HG02885 (cell line): Measurements from ENCODE around the gene NNAT.

Experiments
- ATAC-seq: cut with Tn5 transposase; IDR thresholded peaks from one replicate; pipeline ENCODE4 v1.9.1; 2021; ENCODE audit warnings: mild to moderate bottlenecking; ENCODE audit not compliant: unreplicated experiment, poor library complexity

NNAT gene

DNA sequence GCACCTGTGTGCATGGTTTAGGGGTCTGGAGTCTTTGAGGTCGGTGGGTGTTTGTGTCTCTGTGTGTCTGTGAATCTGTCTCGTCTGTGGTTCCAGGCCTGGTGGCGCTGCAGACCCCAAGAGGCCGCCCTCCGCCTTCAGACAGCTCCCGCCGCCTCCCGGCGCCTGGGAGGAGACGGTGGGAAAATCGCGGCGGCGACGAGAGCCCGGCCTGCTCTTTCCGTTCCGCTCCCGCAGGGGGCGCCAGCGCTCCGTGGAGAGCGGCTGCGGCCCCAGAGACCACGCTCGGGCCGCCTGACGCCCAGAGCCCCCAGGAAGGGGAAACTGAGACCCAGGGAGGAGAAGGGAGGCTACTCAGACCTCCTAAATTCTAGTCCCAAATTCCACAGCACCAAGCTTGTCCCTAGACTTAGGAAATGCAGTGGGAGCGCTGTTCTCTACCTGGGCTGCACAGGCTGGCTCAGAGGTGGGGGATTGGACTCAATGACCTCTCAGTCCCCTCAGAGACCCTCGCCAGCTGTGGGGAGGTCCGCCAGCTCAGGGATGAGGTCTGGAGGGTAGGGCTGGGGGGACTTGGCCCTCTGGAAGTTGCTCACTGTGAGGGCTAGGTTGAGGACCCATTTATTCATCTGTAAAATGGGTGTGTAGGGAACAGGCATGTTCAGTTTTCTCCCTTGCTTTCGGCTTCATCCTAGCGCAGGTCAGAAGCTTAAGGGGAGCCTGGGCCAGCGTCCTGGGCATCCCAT lies 43.5 kb downstream of the NNAT start:
- no peak for ATAC-seq

DNA sequence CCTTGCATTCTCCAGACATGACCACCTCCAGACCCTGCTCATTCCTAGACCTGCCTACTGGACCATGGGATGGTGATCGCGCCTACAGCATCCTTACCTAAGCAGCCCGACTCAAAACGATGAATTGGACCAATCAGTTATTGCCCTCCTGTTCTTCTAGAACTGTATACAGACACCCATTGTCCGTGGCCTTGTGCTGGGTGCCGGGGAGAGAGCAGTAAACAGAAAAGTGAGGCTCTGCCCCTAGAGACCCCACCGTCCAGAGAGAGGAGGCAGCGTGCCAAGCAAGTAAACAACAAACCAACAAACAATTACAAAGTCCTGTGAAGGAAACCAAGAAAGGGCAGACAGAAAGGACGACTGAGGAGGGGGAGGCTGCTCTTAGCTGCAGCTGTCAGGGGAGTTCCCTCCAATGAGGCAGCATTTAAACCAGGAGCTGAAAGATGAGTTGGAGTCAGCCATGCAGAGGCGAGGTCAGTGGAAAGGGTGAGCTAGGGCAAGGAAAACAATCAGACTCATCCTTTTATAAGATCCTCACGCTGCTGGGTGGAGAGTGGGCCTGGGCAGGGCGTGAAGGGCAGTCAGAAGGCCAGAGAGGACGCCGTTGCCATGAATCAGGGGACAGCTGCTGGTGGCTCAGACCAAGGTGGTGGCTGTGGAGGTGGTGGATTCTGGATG lies 44.2 kb downstream of the NNAT start:
- ATAC-seq = no peak

DNA sequence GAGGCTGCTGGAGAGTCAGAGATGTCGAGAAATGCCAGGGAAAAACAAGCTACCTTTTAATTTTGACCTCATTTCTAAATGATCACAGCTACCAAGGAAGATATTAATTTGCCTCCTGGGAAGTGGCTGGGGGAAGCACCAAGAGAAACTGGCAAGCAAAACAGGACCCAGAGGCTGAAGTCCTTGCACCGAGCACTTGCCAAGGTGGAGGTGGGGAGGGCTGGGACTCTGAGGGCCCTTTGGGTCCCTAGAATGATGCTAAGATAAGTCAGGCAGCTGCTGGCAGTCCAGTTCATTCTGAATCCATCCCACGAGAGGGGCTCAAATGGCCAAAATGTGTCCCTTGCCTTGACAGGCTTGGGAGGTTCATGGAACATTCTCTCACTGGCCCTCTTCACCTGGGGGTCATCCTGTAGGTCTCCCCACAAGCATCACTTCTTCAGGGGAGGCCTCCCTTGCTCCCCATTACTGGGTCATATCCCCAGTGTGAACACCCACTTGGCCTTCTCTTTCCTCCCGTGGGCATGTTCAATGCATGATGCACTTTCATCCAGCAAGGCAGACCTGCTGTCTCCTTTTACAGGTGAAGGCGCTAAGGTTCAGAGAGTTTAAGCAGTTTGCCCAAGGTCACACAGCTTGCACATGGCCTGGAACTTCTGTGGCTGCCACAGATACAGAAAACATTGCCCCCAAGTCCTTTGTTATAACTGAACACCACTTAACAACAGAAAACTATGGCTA lies 45.7 kb downstream of the NNAT start:
- no peak for ATAC-seq

DNA sequence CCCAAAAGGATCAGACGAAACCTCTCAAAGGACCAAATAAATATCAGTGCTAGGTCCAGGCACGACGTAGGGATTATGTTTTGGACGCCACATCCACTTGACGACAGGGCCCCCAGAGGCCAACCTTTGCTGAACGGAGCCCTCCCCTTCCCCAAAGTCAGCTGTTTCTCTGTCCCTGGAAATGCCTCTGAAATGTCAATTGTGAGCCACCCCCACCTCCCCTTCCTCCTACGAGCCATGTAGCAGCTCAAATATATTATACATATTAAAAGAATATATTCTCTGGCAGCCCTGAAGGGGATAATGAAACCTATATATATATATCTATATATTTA lies 46.2 kb downstream of the NNAT start:
- ATAC-seq = no peak

- ATAC-seq = no peak
These were observed 46.9 kb downstream of the NNAT start for GRCh38 chr20:37567671-37568588.

GRCh38 chr20:37570419-37570818 lies 49.4 kb downstream of the NNAT start:
- ATAC-seq = no peak

GRCh38 chr20:37571033-37571432 lies 50.0 kb downstream of the NNAT start:
- ATAC-seq = no peak
